Upper lobe of left lung (tissue), 4 donors: ENCODE measurements around the gene AMPD3.

Experiments
- CTCF ChIP-seq, 6 experiments: fragments of 450-650 bp in 4 of 6; fragments of 200-600 bp in 2 of 6; sonication (generic) in 2 of 6; IDR thresholded peaks; one replicate each; pipeline ENCODE4 v1.5.1; 2016 to 2019; ENCODE audit warnings: antibody characterized with exemption in 6 of 6
- POLR2A ChIP-seq, 4 donors: fragments of 450-650 bp; IDR thresholded peaks; one replicate each; pipeline ENCODE4 v1.5.1; 2016 to 2017; ENCODE audit warnings: antibody characterized with exemption in 4 of 4, mild to moderate bottlenecking in 2 of 4
- POLR2AphosphoS5 ChIP-seq, 2 donors: sonication (generic); formaldehyde crosslinking; IDR thresholded peaks; one replicate each; pipeline ENCODE4 v1.5.1; 2017; ENCODE audit warnings: antibody characterized with exemption in 2 of 2

GRCh38 chr11:10451426-10452116 is 3.5 kb upstream of the AMPD3 start:
- TF ChIP-seq POLR2A (IDR thresholded peaks at IDR 0.05) (no peak), CTCF (IDR thresholded peaks at IDR 0.05) (no peak), POLR2AphosphoS5 (IDR thresholded peaks at IDR 0.05) (no peak)
